Parathyroid adenoma (tissue), 2 donors: ENCODE data around the gene SLC39A3.

Experiments used
- H2AFZ ChIP-seq: fragments of 300-600 bp; sonication (generic); one replicate; pipeline ENCODE4 v1.7.0; 2017; ENCODE audit warnings: antibody characterized with exemption, mild to moderate bottlenecking
- H3K27ac ChIP-seq: fragments of 300-600 bp; sonication (generic); one replicate; pipeline ENCODE4 v1.7.0; 2017
- H3K27me3 ChIP-seq: fragments of 300-600 bp; sonication (generic); one replicate; pipeline ENCODE4 v1.7.0; 2017; ENCODE audit warnings: low read length; ENCODE audit not compliant: control insufficient read depth, insufficient read depth
- H3K36me3 ChIP-seq: fragments of 300-600 bp; sonication (generic); one replicate; pipeline ENCODE4 v1.7.0; 2017; ENCODE audit warnings: low read length; ENCODE audit not compliant: control insufficient read depth, insufficient read depth
- H3K4me1 ChIP-seq: fragments of 300-600 bp; sonication (generic); one replicate; pipeline ENCODE4 v1.7.0; 2017; ENCODE audit warnings: control low read depth
- H3K4me2 ChIP-seq: fragments of 300-600 bp; sonication (generic); one replicate; pipeline ENCODE4 v1.7.0; 2017; ENCODE audit warnings: low read length
- H3K4me3 ChIP-seq: fragments of 300-600 bp; sonication (generic); one replicate; pipeline ENCODE4 v1.7.0; 2017; ENCODE audit warnings: low read depth, low read length
- H3K79me2 ChIP-seq: fragments of 300-600 bp; sonication (generic); one replicate; pipeline ENCODE4 v1.7.0; 2017; ENCODE audit warnings: control low read depth
- H3K9ac ChIP-seq: fragments of 300-600 bp; sonication (generic); one replicate; pipeline ENCODE4 v1.7.0; 2017; ENCODE audit warnings: mild to moderate bottlenecking
- H3K9me3 ChIP-seq: fragments of 300-600 bp; sonication (generic); one replicate; pipeline ENCODE4 v1.7.0; 2017; ENCODE audit warnings: low read length; ENCODE audit not compliant: control insufficient read depth
- TF ChIP-seq, protein P1 (sequence below): fragments of 300-600 bp; sonication (generic); IDR thresholded peaks from one replicate; pipeline ENCODE4 v1.7.0; 2017; ENCODE audit warnings: antibody characterized with exemption, mild to moderate bottlenecking
- donor health status: primary hyperparathyroidism.

Gene SLC39A3

GRCh38 chr19:2711172-2711874, 28.5 kb downstream of the SLC39A3 start:
- Histone ChIP-seq H3K36me3 (no peaks in the 10 kb centered on the region), H3K27me3 (no peaks in the 10 kb centered on the region), H3K79me2 (no peaks in the 10 kb centered on the region), H3K4me2 (no peak overlapping the region), H3K27ac (no peak overlapping the region), H3K4me3 (no peak overlapping the region), H3K4me1 (no peaks in the 10 kb centered on the region), H3K9ac (no peak overlapping the region), H2AFZ (no peak overlapping the region), H3K9me3 (no peaks in the 10 kb centered on the region)
- TF ChIP-seq, protein P1, sequence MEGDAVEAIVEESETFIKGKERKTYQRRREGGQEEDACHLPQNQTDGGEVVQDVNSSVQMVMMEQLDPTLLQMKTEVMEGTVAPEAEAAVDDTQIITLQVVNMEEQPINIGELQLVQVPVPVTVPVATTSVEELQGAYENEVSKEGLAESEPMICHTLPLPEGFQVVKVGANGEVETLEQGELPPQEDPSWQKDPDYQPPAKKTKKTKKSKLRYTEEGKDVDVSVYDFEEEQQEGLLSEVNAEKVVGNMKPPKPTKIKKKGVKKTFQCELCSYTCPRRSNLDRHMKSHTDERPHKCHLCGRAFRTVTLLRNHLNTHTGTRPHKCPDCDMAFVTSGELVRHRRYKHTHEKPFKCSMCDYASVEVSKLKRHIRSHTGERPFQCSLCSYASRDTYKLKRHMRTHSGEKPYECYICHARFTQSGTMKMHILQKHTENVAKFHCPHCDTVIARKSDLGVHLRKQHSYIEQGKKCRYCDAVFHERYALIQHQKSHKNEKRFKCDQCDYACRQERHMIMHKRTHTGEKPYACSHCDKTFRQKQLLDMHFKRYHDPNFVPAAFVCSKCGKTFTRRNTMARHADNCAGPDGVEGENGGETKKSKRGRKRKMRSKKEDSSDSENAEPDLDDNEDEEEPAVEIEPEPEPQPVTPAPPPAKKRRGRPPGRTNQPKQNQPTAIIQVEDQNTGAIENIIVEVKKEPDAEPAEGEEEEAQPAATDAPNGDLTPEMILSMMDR: no peak

DNA sequence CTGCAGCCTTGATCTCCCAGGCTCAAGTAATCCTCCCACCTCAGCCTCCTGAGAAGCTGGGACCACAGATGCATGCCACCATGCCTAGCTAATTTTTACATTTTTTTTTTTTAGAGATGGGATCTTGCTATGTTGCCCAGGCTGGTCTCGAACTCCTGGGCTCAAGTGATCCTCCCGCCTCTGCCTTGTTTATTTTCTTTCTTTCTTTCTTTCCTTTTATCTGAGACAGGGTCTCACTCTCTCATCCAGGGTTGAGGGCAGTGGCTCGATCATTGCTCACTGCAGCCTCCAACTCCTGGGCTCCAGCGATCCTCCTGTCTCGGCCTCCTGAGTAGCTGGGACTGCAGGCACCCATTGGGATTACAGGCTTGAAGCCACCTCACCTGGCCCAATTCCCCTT, 33.6 kb downstream of the SLC39A3 start:
- TF ChIP-seq, protein P1: no peak
- no peak overlapping the region for H3K4me2 ChIP-seq
- no peak overlapping the region for H3K4me3 ChIP-seq
- H3K4me1 ChIP-seq: peaks cover 8% of the 10 kb centered on the region
- no peaks in the 10 kb centered on the region for H3K27me3 ChIP-seq
- no peaks in the 10 kb centered on the region for H3K79me2 ChIP-seq
- no peak overlapping the region for H3K9ac ChIP-seq
- H2AFZ ChIP-seq: no peak overlapping the region
- no peak overlapping the region for H3K27ac ChIP-seq
- no peaks in the 10 kb centered on the region for H3K9me3 ChIP-seq
- no peaks in the 10 kb centered on the region for H3K36me3 ChIP-seq

- no peak overlapping the region for H2AFZ ChIP-seq
- H3K27me3 ChIP-seq: no peaks in the 10 kb centered on the region
- H3K27ac ChIP-seq: no peak overlapping the region
- H3K9me3 ChIP-seq: no peaks in the 10 kb centered on the region
- no peaks in the 10 kb centered on the region for H3K79me2 ChIP-seq
- H3K9ac ChIP-seq: no peak overlapping the region
- no peak overlapping the region for H3K4me3 ChIP-seq
- peaks cover 8% of the 10 kb centered on the region for H3K4me1 ChIP-seq
- TF ChIP-seq, protein P1: no peak
- no peak overlapping the region for H3K4me2 ChIP-seq
- no peaks in the 10 kb centered on the region for H3K36me3 ChIP-seq
Observed at GRCh38 chr19:2703691-2704216, 36.1 kb downstream of the SLC39A3 start.

GRCh38 chr19:2703077-2703437, 36.8 kb downstream of the SLC39A3 start:
- H3K9ac ChIP-seq: no peak overlapping the region
- TF ChIP-seq, protein P1: no peak

More at GRCh38 chr19:2703077-2703437, 36.8 kb downstream of the SLC39A3 start:
- Histone ChIP-seq H3K4me3 (peak overlapping the region; percentile 38), H3K4me1 (peaks cover 8% of the 10 kb centered on the region), H3K79me2 (no peaks in the 10 kb centered on the region), H3K27me3 (no peaks in the 10 kb centered on the region), H3K9me3 (no peaks in the 10 kb centered on the region), H3K4me2 (peak overlapping the region; percentile 11), H3K36me3 (no peaks in the 10 kb centered on the region), H2AFZ (peak overlapping the region; percentile 15), H3K27ac (peak overlapping the region; percentile 39)
